Nephron (organoid): ENCODE data around the gene DYSF.

Experiments
- H3K27ac Mint-ChIP-seq, 3 experiments: 2 replicates each; pipeline ENCODE4 v1.8.0; 2020; ENCODE audit warnings: mixed read lengths in 3 of 3, mild to moderate bottlenecking in 2 of 3, moderate library complexity in 1 of 3
- H3K27me3 Mint-ChIP-seq: 2 replicates; pipeline ENCODE4 v1.8.0; 2021; ENCODE audit warnings: low read depth, mild to moderate bottlenecking, moderate library complexity, mixed read lengths
- H3K36me3 Mint-ChIP-seq: 2 replicates; pipeline ENCODE4 v1.8.0; 2020; ENCODE audit warnings: low read depth, mixed read lengths
- H3K4me1 Mint-ChIP-seq: 2 replicates; pipeline ENCODE4 v1.8.0; 2020; ENCODE audit warnings: mixed read lengths
- H3K4me3 Mint-ChIP-seq, 3 experiments: 2 replicates each; pipeline ENCODE4 v1.8.0; 2020; ENCODE audit warnings: mild to moderate bottlenecking in 3 of 3, mixed read lengths in 3 of 3, moderate library complexity in 2 of 3
- H3K9me3 Mint-ChIP-seq: 2 replicates; pipeline ENCODE4 v1.8.0; 2020; ENCODE audit warnings: mixed read lengths
- TF ChIP-seq, protein P1 (sequence below), 3 experiments: fragments of 200-600 bp; sonication (generic); IDR thresholded peaks; one replicate each; pipeline ENCODE4 v1.5.0; 2021; ENCODE audit warnings: antibody characterized with exemption in 3 of 3; ENCODE audit not compliant: unreplicated experiment in 3 of 3

The DYSF gene

DNA sequence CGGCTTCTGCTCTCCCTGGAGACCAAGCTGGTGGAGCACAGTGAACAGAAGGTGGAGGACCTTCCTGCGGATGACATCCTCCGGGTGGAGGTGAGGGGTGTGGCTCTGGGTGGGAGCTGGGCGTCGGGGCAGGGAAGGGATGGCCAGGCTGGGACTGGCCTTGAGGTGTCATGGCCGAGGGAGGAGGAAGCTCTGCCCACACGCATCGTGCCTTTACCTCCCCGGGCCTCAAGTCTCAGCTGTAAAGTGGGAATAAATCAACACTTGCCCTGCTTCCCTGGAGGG lies 98.2 kb downstream of the DYSF start:
- no peaks in the 10 kb centered on the region for H3K9me3 Mint-ChIP-seq
- H3K4me1 Mint-ChIP-seq = no peaks in the 10 kb centered on the region
- H3K4me3 Mint-ChIP-seq = no peak overlapping the region
- H3K27me3 Mint-ChIP-seq = peaks cover 55% of the 10 kb centered on the region
- no peaks in the 10 kb centered on the region for H3K36me3 Mint-ChIP-seq
- H3K27ac Mint-ChIP-seq = no peak overlapping the region
- TF ChIP-seq, protein P1, sequence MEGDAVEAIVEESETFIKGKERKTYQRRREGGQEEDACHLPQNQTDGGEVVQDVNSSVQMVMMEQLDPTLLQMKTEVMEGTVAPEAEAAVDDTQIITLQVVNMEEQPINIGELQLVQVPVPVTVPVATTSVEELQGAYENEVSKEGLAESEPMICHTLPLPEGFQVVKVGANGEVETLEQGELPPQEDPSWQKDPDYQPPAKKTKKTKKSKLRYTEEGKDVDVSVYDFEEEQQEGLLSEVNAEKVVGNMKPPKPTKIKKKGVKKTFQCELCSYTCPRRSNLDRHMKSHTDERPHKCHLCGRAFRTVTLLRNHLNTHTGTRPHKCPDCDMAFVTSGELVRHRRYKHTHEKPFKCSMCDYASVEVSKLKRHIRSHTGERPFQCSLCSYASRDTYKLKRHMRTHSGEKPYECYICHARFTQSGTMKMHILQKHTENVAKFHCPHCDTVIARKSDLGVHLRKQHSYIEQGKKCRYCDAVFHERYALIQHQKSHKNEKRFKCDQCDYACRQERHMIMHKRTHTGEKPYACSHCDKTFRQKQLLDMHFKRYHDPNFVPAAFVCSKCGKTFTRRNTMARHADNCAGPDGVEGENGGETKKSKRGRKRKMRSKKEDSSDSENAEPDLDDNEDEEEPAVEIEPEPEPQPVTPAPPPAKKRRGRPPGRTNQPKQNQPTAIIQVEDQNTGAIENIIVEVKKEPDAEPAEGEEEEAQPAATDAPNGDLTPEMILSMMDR (IDR thresholded peaks at IDR 0.05; ENCODE audit: unreplicated experiment in 3 of 3) = no peak

DNA sequence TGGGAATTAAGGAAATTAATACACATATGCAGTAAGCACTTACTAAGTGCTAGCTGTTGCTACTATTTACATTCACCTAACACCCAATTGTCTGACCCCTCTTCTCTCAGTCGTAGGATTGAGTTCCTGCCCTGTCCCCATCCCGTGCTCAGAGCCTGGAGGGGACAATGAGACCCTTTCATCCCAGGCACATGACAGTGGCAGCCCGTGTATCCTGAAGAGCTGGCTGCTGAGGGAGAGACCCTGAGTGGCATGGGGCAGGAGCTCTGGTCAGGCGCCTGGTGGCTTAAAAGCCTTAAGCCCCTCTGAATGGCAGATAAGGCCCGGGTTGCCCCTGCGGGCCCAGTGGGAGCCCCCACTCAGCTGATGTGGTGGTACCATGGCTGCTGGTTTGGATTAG lies 99.0 kb downstream of the DYSF start:
- Mint-ChIP-seq H3K4me1 (no peaks in the 10 kb centered on the region), H3K36me3 (no peaks in the 10 kb centered on the region), H3K27ac (no peak overlapping the region), H3K4me3 (no peak overlapping the region), H3K27me3 (peaks cover 55% of the 10 kb centered on the region), H3K9me3 (no peaks in the 10 kb centered on the region)
- TF ChIP-seq, protein P1 (IDR thresholded peaks at IDR 0.05; ENCODE audit: unreplicated experiment in 3 of 3) = no peak

DNA sequence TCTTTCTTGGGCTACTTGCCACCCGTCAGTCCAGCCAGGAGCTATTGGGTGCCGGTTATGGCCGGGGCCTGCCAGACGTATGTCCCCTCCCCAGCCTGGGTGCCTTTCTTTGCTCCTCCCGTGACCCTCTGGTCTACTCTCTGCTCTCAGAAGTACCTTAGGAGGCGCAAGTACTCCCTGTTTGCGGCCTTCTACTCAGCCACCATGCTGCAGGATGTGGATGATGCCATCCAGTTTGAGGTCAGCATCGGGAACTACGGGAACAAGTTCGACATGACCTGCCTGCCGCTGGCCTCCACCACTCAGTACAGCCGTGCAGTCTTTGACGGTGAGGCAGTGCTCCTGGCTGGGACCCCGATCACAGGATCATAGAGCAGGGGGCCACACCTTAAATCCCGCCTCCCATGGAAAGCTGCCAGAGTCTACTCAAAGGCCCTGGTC lies 99.5 kb downstream of the DYSF start:
- Mint-ChIP-seq H3K27ac (no peak overlapping the region), H3K27me3 (peaks cover 54% of the 10 kb centered on the region), H3K4me3 (no peak overlapping the region), H3K36me3 (no peaks in the 10 kb centered on the region), H3K4me1 (no peaks in the 10 kb centered on the region), H3K9me3 (no peaks in the 10 kb centered on the region)
- TF ChIP-seq, protein P1 (IDR thresholded peaks at IDR 0.05; ENCODE audit: unreplicated experiment in 3 of 3) = no peak

DNA sequence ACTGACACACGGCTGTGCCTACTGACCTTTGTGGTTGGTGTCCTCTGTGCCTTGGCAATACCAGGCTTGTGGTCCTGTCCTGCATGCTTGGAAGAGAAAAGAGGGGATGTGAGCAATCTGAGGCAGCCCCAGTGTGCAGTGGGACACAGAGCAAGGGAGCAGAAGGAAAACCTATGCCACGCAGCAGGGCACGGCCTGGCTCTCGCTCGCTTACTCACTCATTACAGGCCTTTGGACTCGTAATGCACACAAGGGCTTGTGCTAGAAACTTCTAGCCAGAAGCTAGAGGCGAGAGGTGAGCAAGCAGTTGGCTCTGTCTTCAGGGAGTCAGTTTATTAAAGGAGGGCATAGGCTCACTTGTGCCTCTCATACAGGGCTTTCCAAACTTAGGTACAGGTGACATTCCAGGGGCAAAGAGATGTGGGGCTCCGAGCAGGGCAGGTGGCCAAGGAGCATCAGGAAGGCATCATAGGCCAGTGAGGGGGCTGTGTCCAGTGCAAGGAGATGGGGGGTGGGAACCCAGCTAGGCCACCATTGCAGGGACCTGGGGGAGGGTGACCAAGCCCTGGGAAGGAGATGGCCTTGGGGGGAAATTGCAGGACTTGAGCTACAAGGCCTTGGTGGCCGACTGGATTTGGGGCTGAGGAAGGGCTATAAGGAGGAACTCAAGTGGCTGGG lies 100.8 kb downstream of the DYSF start:
- no peak overlapping the region for H3K4me3 Mint-ChIP-seq
- H3K27me3 Mint-ChIP-seq = peaks cover 54% of the 10 kb centered on the region
- no peaks in the 10 kb centered on the region for H3K9me3 Mint-ChIP-seq
- H3K4me1 Mint-ChIP-seq = no peaks in the 10 kb centered on the region
- TF ChIP-seq, protein P1 (IDR thresholded peaks at IDR 0.05; ENCODE audit: unreplicated experiment in 3 of 3) = no peak
- H3K27ac Mint-ChIP-seq = no peak overlapping the region
- H3K36me3 Mint-ChIP-seq = no peaks in the 10 kb centered on the region

DNA sequence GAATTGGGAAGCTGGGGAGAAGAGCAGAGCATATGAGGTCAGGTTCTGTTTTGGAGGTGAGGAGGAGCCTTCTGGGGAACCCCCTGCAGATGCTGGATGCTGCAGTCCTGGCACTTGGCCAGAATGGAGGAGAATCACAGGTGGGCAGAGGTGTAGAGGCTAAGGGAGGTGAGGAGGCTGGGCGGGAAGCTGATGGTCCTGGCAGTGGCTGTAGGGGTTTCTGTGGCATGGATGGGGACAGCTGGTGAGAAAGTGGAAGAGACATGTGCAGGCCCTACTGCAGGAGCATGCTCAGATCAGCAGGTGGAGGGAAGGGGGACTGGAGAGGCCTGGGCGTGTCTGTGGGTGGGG lies 101.3 kb downstream of the DYSF start:
- Mint-ChIP-seq H3K36me3 (no peaks in the 10 kb centered on the region), H3K27ac (no peak overlapping the region), H3K9me3 (no peaks in the 10 kb centered on the region), H3K4me1 (no peaks in the 10 kb centered on the region), H3K4me3 (no peak overlapping the region), H3K27me3 (peaks cover 55% of the 10 kb centered on the region)
- TF ChIP-seq, protein P1 (IDR thresholded peaks at IDR 0.05; ENCODE audit: unreplicated experiment in 3 of 3) = no peak

DNA sequence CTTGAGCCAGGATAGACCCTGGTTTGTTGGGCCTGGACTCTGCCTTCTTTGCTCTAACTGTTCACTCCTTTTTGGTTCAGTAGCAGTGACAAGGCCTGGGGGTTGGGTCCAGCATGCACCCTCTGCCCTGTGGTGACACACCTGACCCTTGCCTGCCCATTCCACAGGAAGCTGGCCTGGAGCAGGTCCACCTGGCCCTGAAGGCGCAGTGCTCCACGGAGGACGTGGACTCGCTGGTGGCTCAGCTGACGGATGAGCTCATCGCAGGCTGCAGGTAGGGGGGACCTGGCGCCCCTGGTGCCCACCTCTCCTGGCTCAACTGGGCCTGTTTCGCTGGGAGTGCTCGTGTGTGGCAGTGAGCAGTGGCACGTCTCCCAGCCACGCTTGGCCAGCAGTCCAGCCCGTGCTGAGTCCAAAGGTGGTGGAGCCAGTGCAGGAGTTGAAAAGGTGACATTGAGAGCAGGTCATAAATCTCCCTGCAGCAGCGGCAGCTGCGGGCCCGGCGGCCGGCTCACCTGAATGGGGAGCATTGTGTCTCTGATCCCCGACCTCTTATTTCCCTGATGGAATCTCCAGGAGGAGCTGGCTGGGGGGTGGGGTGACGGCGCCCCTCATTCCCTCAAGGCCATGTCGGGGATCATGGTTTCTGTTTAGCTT lies 102.6 kb downstream of the DYSF start:
- Mint-ChIP-seq H3K4me1 (peaks cover 7% of the 10 kb centered on the region), H3K4me3 (no peak overlapping the region), H3K27ac (no peak overlapping the region), H3K9me3 (no peaks in the 10 kb centered on the region), H3K27me3 (peaks cover 57% of the 10 kb centered on the region), H3K36me3 (no peaks in the 10 kb centered on the region)
- TF ChIP-seq, protein P1 (IDR thresholded peaks at IDR 0.05; ENCODE audit: unreplicated experiment in 3 of 3) = no peak
